Trophoblast cell (in vitro differentiated cells and primary cell): Measurements from ENCODE around the gene TAPT1.

Experiments
- DNase-seq, 2 donors: peaks; one replicate each; pipeline ENCODE4 v3.0.0-alpha.2; 2016
- H2AFZ ChIP-seq: 2 replicates; pipeline ENCODE4 v1.6.1; 2013; ENCODE audit warnings: low read length, moderate library complexity, mild to moderate bottlenecking; ENCODE audit not compliant: insufficient read depth, poor library complexity
- H2AK5ac ChIP-seq: 2 replicates; pipeline ENCODE4 v1.6.1; 2013; ENCODE audit warnings: mild to moderate bottlenecking, low read length
- H2BK120ac ChIP-seq: 2 replicates; pipeline ENCODE4 v1.6.1; 2013; ENCODE audit warnings: low read length, mild to moderate bottlenecking, moderate library complexity; ENCODE audit not compliant: insufficient read depth, poor library complexity
- H2BK12ac ChIP-seq: 2 replicates; pipeline ENCODE4 v1.6.1; 2013; ENCODE audit warnings: mild to moderate bottlenecking, low read length, moderate library complexity
- H2BK5ac ChIP-seq: 2 replicates; pipeline ENCODE4 v1.6.1; 2013; ENCODE audit warnings: low read length, low read depth, moderate library complexity, mild to moderate bottlenecking; ENCODE audit not compliant: poor library complexity
- H3K14ac ChIP-seq: 2 replicates; pipeline ENCODE4 v1.6.1; 2013; ENCODE audit warnings: mild to moderate bottlenecking, low read length
- H3K18ac ChIP-seq: 2 replicates; pipeline ENCODE4 v1.6.1; 2013; ENCODE audit warnings: mild to moderate bottlenecking, low read length
- H3K23ac ChIP-seq: 2 replicates; pipeline ENCODE4 v1.6.1; 2013; ENCODE audit warnings: low read length
- H3K27ac ChIP-seq: 2 replicates; pipeline ENCODE4 v1.5.1; 2013; ENCODE audit warnings: low read depth, mild to moderate bottlenecking, inconsistent platforms, low read length, moderate library complexity
- H3K27me3 ChIP-seq: 2 replicates; pipeline ENCODE4 v1.6.1; 2013; ENCODE audit warnings: inconsistent platforms, mild to moderate bottlenecking, low read length, moderate library complexity; ENCODE audit not compliant: insufficient read depth
- H3K36me3 ChIP-seq, 2 experiments: 1 replicate in 1 of 2; 2 replicates in 1 of 2; pipeline ENCODE4 v1.6.1; 2013; ENCODE audit warnings: low read length in 2 of 2, mild to moderate bottlenecking in 2 of 2, moderate library complexity in 1 of 2; ENCODE audit not compliant: insufficient read depth in 2 of 2, control insufficient read depth in 1 of 2
- H3K4ac ChIP-seq: 2 replicates; pipeline ENCODE4 v1.6.1; 2013; ENCODE audit warnings: low read depth, mild to moderate bottlenecking, low read length, moderate library complexity
- H3K4me1 ChIP-seq, 2 experiments: 1 replicate in 1 of 2; 2 replicates in 1 of 2; pipeline ENCODE4 v1.6.1; 2013; ENCODE audit warnings: low read length in 2 of 2, mild to moderate bottlenecking in 2 of 2, moderate library complexity in 1 of 2; ENCODE audit not compliant: insufficient read depth in 2 of 2, control insufficient read depth in 1 of 2
- H3K4me2 ChIP-seq: 2 replicates; pipeline ENCODE4 v1.6.1; 2013; ENCODE audit warnings: inconsistent platforms, mild to moderate bottlenecking, low read length, moderate library complexity
- H3K4me3 ChIP-seq: 2 replicates; pipeline ENCODE4 v1.5.1; 2013; ENCODE audit warnings: mild to moderate bottlenecking, low read depth, low read length, inconsistent platforms
- H3K79me1 ChIP-seq: one replicate; pipeline ENCODE4 v1.6.1; 2013; ENCODE audit warnings: low read length
- H3K79me2 ChIP-seq: 2 replicates; pipeline ENCODE4 v1.6.1; 2013; ENCODE audit warnings: low read length, mild to moderate bottlenecking; ENCODE audit not compliant: control insufficient read depth, insufficient read depth, poor library complexity
- H3K9ac ChIP-seq: 2 replicates; pipeline ENCODE4 v1.6.1; 2013; ENCODE audit warnings: mild to moderate bottlenecking, low read length
- H3K9me3 ChIP-seq: 2 replicates; pipeline ENCODE4 v1.6.1; 2013; ENCODE audit warnings: low read depth, mild to moderate bottlenecking, control low read depth, inconsistent platforms, low read length; ENCODE audit not compliant: insufficient read depth
- H4K12ac ChIP-seq: 2 replicates; pipeline ENCODE4 v1.6.1; 2013; ENCODE audit warnings: low read depth, mild to moderate bottlenecking, low read length, moderate library complexity
- H4K8ac ChIP-seq: 2 replicates; pipeline ENCODE4 v1.6.1; 2013; ENCODE audit warnings: low read depth, mild to moderate bottlenecking, low read length, moderate library complexity
- H4K91ac ChIP-seq: one replicate; pipeline ENCODE4 v1.6.1; 2013; ENCODE audit warnings: low read depth, mild to moderate bottlenecking, low read length, moderate library complexity
- WGBS: extraction: QIAGEN DNeasy Blood & Tissue Kit; methylation state at CpG from one replicate; pipeline ENCODE4 v1.1.7; 2013; ENCODE audit warnings: missing lambda C conversion rate; ENCODE audit not compliant: insufficient read length, insufficient coverage; ENCODE audit errors: extremely low coverage; 5-methylcytosine and 5-hydroxymethylcytosine counted together

Gene TAPT1

DNA sequence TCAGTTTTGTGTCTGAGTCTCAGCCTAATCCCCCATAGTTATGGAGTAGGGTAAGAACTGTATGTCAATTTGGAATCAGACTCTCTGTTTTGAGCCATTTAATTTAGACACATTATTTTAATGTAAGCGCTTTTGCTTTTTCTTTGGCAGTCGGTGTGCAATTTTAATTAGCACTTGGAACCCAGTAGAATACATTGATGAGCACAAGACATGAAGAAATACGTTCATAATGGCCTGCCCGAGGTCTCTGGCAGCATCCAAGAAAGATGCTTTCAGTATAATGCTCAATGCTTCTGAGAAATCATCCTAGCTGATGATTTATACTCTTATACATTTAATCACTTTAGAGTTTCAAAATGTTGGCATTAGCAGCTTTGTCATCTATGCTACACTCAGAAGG lies 8.9 kb upstream of the TAPT1 start:
- H3K27me3 ChIP-seq: no peaks in the 10 kb centered on the region
- H2BK5ac ChIP-seq: no peak overlapping the region
- no peak overlapping the region for H3K9ac ChIP-seq
- no peaks in the 10 kb centered on the region for H3K9me3 ChIP-seq
- no peaks in the 10 kb centered on the region for H3K36me3 ChIP-seq
- DNase-seq: no peak
- no peak overlapping the region for H2AFZ ChIP-seq
- H3K14ac ChIP-seq: no peak overlapping the region
- H3K27ac ChIP-seq: no peak overlapping the region
- no peaks in the 10 kb centered on the region for H3K79me1 ChIP-seq
- H3K4ac ChIP-seq: no peak overlapping the region
- H4K12ac ChIP-seq: no peak overlapping the region
- H3K23ac ChIP-seq: no peak overlapping the region
- H3K4me1 ChIP-seq: no peaks in the 10 kb centered on the region
- no peak overlapping the region for H2BK120ac ChIP-seq
- WGBS: no CpG with 5 or more reads among the region's 4 CpGs
- no peak overlapping the region for H3K4me2 ChIP-seq
- H4K8ac ChIP-seq: no peak overlapping the region
- H3K4me3 ChIP-seq: no peak overlapping the region
- no peak overlapping the region for H2AK5ac ChIP-seq
- H2BK12ac ChIP-seq: no peak overlapping the region
- H3K18ac ChIP-seq: no peak overlapping the region
- H4K91ac ChIP-seq: no peak overlapping the region
- no peaks in the 10 kb centered on the region for H3K79me2 ChIP-seq

GRCh38 chr4:16233569-16234177 lies 7.4 kb upstream of the TAPT1 start:
- no peak overlapping the region for H3K4me2 ChIP-seq
- H3K9ac ChIP-seq: no peak overlapping the region
- H3K79me2 ChIP-seq: no peaks in the 10 kb centered on the region
- no peak overlapping the region for H2BK5ac ChIP-seq
- no CpG with 5 or more reads among the region's 4 CpGs for WGBS
- no peaks in the 10 kb centered on the region for H3K79me1 ChIP-seq
- H3K4ac ChIP-seq: no peak overlapping the region
- H3K18ac ChIP-seq: no peak overlapping the region
- no peak overlapping the region for H2AFZ ChIP-seq
- no peak overlapping the region for H2BK120ac ChIP-seq
- no peak overlapping the region for H3K14ac ChIP-seq
- H4K91ac ChIP-seq: no peak overlapping the region
- H3K23ac ChIP-seq: no peak overlapping the region
- H2BK12ac ChIP-seq: no peak overlapping the region
- no peak overlapping the region for H3K4me3 ChIP-seq
- H4K8ac ChIP-seq: no peak overlapping the region
- no peaks in the 10 kb centered on the region for H3K4me1 ChIP-seq
- no peak for DNase-seq
- H3K27ac ChIP-seq: no peak overlapping the region
- no peaks in the 10 kb centered on the region for H3K36me3 ChIP-seq
- H4K12ac ChIP-seq: no peak overlapping the region
- H2AK5ac ChIP-seq: no peak overlapping the region
- H3K27me3 ChIP-seq: no peaks in the 10 kb centered on the region
- H3K9me3 ChIP-seq: no peaks in the 10 kb centered on the region

GRCh38 chr4:16231570-16232245 lies 5.4 kb upstream of the TAPT1 start:
- no peak overlapping the region for H3K14ac ChIP-seq
- no peaks in the 10 kb centered on the region for H3K27me3 ChIP-seq
- no peak overlapping the region for H4K8ac ChIP-seq
- H3K79me2 ChIP-seq: peaks cover 8% of the 10 kb centered on the region
- no peak overlapping the region for H3K4ac ChIP-seq
- no peak overlapping the region for H2AK5ac ChIP-seq
- H3K4me2 ChIP-seq: no peak overlapping the region
- no peak overlapping the region for H4K91ac ChIP-seq
- H3K9me3 ChIP-seq: no peaks in the 10 kb centered on the region
- H2BK120ac ChIP-seq: no peak overlapping the region
- H3K18ac ChIP-seq: no peak overlapping the region
- no peak for DNase-seq
- H2BK12ac ChIP-seq: no peak overlapping the region
- no peak overlapping the region for H3K27ac ChIP-seq
- peaks cover 5% of the 10 kb centered on the region for H3K79me1 ChIP-seq
- H4K12ac ChIP-seq: no peak overlapping the region
- H3K23ac ChIP-seq: no peak overlapping the region
- peaks cover 0 to 2% of the 10 kb centered on the region in 2 experiments for H3K4me1 ChIP-seq
- H2BK5ac ChIP-seq: no peak overlapping the region
- H2AFZ ChIP-seq: no peak overlapping the region
- no peaks in the 10 kb centered on the region for H3K36me3 ChIP-seq
- no CpG with 5 or more reads among the region's 4 CpGs for WGBS
- H3K9ac ChIP-seq: no peak overlapping the region
- H3K4me3 ChIP-seq: no peak overlapping the region

- H4K8ac ChIP-seq: no peak overlapping the region
- H3K18ac ChIP-seq: no peak overlapping the region
- H2BK12ac ChIP-seq: no peak overlapping the region
- H2BK120ac ChIP-seq: no peak overlapping the region
- H3K23ac ChIP-seq: no peak overlapping the region
- H2AFZ ChIP-seq: no peak overlapping the region
- H3K36me3 ChIP-seq: no peaks in the 10 kb centered on the region
- no peak overlapping the region for H4K12ac ChIP-seq
- no peak overlapping the region for H3K27ac ChIP-seq
- WGBS: no CpG with 5 or more reads among the region's 2 CpGs
- no peak for DNase-seq
- H3K4ac ChIP-seq: no peak overlapping the region
- no peak overlapping the region for H3K4me2 ChIP-seq
- H4K91ac ChIP-seq: no peak overlapping the region
- no peak overlapping the region for H3K9ac ChIP-seq
- H3K4me3 ChIP-seq: no peak overlapping the region
- no peaks in the 10 kb centered on the region for H3K27me3 ChIP-seq
- H2AK5ac ChIP-seq: no peak overlapping the region
- H3K14ac ChIP-seq: no peak overlapping the region
- no peak overlapping the region for H2BK5ac ChIP-seq
- H3K79me1 ChIP-seq: peaks cover 13% of the 10 kb centered on the region
- no peaks in the 10 kb centered on the region for H3K9me3 ChIP-seq
- peaks cover 10% of the 10 kb centered on the region for H3K79me2 ChIP-seq
- peaks cover 0 to 2% of the 10 kb centered on the region in 2 experiments for H3K4me1 ChIP-seq
These were observed 4.0 kb upstream of the TAPT1 start for GRCh38 chr4:16230308-16230707.
